ENCODE results near the gene ANKRD35. TPM values are rescaled to one million over a fixed set of nuclear protein-coding genes. Genes with fewer than 3 reads are reported as not detected.

The ANKRD35 gene
- total and polyA plus RNA-seq, 2 of the 8 experiments (the other 6 are each of a cell fraction or from before 2014, with no cell fraction given), result 1.6 to 3.0 TPM

GRCh38 chr1:145857170-145857569 is 28.5 kb downstream of the ANKRD35 start:
- Histone ChIP-seq H4K5ac (ENCODE audit: insufficient read length, low read depth, low read length) (no peak overlapping the region), H4K91ac (replicated peaks; ENCODE audit: insufficient read length, low read length) (no peak overlapping the region), H3K4ac (replicated peaks; ENCODE audit: insufficient read length, low read depth, low read length) (no peak overlapping the region), H3K27me3 (replicated peaks in 1 of 4; ENCODE audit: control insufficient read depth in 3 of 4, extremely low read depth in 1 of 4, insufficient read depth in 3 of 4, low read length in 3 of 4) (no peaks in the 10 kb centered on the region; a peak in 1 of 7 replicates), H3K4me2 (ENCODE audit: insufficient read depth in 1 of 2, low read depth in 2 of 2, low read length in 2 of 2) (no peak overlapping the region), H3K4me1 (replicated peaks in 1 of 4; ENCODE audit: control insufficient read depth in 3 of 4, insufficient read depth in 4 of 4, low read length in 3 of 4) (peaks cover 0 to 5% (median 3%) of the 10 kb centered on the region in 4 experiments; a peak in 4 of 7 replicates), H2BK12ac (ENCODE audit: low read depth, low read length) (no peak overlapping the region), H2BK120ac (replicated peaks; ENCODE audit: low read depth, low read length) (no peak overlapping the region), H3K23ac (ENCODE audit: insufficient read length) (no peak overlapping the region), H2AK5ac (ENCODE audit: low read depth, low read length) (no peak overlapping the region), H2AFZ (ENCODE audit: low read length) (no peak overlapping the region), H3K9me3 (ENCODE audit: insufficient read depth in 2 of 2, low read depth in 1 of 2, low read length in 1 of 2) (peaks cover 4 to 5% of the 10 kb centered on the region in 2 experiments; a peak in 2 of 4 replicates), H2BK5ac (ENCODE audit: low read depth, low read length) (no peak overlapping the region), H3K56ac (replicated peaks; ENCODE audit: insufficient read length, low read depth, low read length) (no peak overlapping the region), H3K14ac (ENCODE audit: insufficient read length) (no peak overlapping the region), H3K79me2 (ENCODE audit: control insufficient read depth in 1 of 2, insufficient read depth in 2 of 2, low read length in 2 of 2) (peaks cover 0 to 11% of the 10 kb centered on the region in 2 experiments; a peak in 1 of 4 replicates), H3K79me1 (ENCODE audit: low read depth, low read length) (peaks cover 5% of the 10 kb centered on the region; the same call in 1 of the 2 replicates), H3K4me3 (ENCODE audit: extremely low read depth in 1 of 4, insufficient read depth in 2 of 4, low read depth in 3 of 4, low read length in 4 of 4) (no peak overlapping the region), H3K18ac (ENCODE audit: extremely low read depth, low read length) (no peak overlapping the region), H4K20me1 (replicated peaks in 1 of 2; ENCODE audit: control insufficient read depth in 1 of 2, insufficient read depth in 2 of 2, low read length in 2 of 2) (no peaks in the 10 kb centered on the region), H4K8ac (ENCODE audit: extremely low read depth, insufficient read depth, low read length) (no peak overlapping the region; the same call in 1 of the 2 replicates), H2BK15ac (ENCODE audit: low read length) (no peak overlapping the region), H3K36me3 (ENCODE audit: control insufficient read depth in 2 of 4, insufficient read depth in 4 of 4, low read length in 3 of 4) (peaks cover 14 to 40% (median 29%) of the 10 kb centered on the region in 4 experiments), H3K23me2 (ENCODE audit: low read depth, low read length) (peaks cover 7% of the 10 kb centered on the region), H2BK20ac (ENCODE audit: low read length) (no peak overlapping the region), H3K9ac (replicated peaks in 1 of 4; ENCODE audit: extremely low read depth in 1 of 4, low read depth in 3 of 4, low read length in 3 of 4) (no peak overlapping the region), H3K27ac (ENCODE audit: low read depth, low read length) (no peak overlapping the region)
- CTCF ChIA-PET (ENCODE audit: partially characterized antibody), result interaction anchor here (0.7 to 12.9 kb wide), 9 partner anchors 10 to 121 kb away, joined by 3 to 214 read pairs (median 4); partner anchors contain the start of gene NUDT17
- FAIRE-seq (no peak), DNase-seq (ENCODE audit: low read depth in 1 of 2, low spot score in 2 of 2) (no peak)
- POLR2A ChIA-PET (ENCODE audit: partially characterized antibody), result interaction anchor here (0.7 to 8.1 kb wide), 9 partner anchors 11 to 195 kb away, joined by 3 to 95 read pairs (median 11); partner anchors contain the start of genes NUDT17, POLR3C, RBM8A and RNF115
- no peak for TF ChIP-seq RNF2 (IDR thresholded peaks at IDR 0.05; ENCODE audit: borderline replicate concordance, low read depth, low read length, missing control alignments, poor library complexity, severe bottlenecking)
- TF ChIP-seq EP300 (IDR thresholded peaks at IDR 0.05; ENCODE audit: borderline replicate concordance in 1 of 2, low read depth in 2 of 2, low read length in 2 of 2), result no peak
- no peak for TF ChIP-seq SP4 (IDR thresholded peaks at IDR 0.05; ENCODE audit: low read length)
- WGBS, 2 experiments (ENCODE audit: extremely low coverage in 1 of 2, insufficient coverage in 1 of 2, insufficient read length in 1 of 2, insufficient replicate concordance in 2 of 2, low coverage in 1 of 2, low lambda C conversion rate in 2 of 2, missing lambda C conversion rate in 1 of 2), result 90% methylated on average over 4 of the region's 4 CpGs; no CpG with 5 or more reads in 1 of the 2 experiments

Data from H1 (cell line).